Measurements from ENCODE around the gene IP6K1.

IP6K1 gene

DNA sequence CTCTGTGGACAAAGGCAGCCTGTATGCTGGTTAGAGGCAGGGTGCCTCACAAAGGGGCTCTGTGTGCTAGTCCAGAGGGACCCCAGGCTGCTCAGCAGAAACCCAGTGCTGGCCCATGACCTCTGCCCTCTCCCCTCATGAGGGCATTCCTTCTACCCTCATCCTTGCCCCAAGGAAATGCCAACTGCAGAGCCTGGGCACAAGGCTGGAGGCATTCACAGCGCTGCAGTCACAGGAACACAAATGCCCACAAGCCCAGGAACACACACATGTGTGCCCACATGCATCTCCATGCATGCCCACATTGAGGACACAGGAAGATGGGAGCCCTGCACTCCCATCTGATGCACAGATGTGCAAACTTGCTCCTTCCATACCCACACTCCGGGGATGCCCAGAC lies 20.5 kb upstream of the IP6K1 start:
- no peak overlapping the region for H3K27ac ChIP-seq
- TF ChIP-seq, protein P1, sequence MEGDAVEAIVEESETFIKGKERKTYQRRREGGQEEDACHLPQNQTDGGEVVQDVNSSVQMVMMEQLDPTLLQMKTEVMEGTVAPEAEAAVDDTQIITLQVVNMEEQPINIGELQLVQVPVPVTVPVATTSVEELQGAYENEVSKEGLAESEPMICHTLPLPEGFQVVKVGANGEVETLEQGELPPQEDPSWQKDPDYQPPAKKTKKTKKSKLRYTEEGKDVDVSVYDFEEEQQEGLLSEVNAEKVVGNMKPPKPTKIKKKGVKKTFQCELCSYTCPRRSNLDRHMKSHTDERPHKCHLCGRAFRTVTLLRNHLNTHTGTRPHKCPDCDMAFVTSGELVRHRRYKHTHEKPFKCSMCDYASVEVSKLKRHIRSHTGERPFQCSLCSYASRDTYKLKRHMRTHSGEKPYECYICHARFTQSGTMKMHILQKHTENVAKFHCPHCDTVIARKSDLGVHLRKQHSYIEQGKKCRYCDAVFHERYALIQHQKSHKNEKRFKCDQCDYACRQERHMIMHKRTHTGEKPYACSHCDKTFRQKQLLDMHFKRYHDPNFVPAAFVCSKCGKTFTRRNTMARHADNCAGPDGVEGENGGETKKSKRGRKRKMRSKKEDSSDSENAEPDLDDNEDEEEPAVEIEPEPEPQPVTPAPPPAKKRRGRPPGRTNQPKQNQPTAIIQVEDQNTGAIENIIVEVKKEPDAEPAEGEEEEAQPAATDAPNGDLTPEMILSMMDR (conservative IDR thresholded peaks at IDR 0.05) = no peak

GRCh38 chr3:49805897-49806701 lies 19.8 kb upstream of the IP6K1 start:
- H3K27ac ChIP-seq = peak overlapping the region; percentile 76
- TF ChIP-seq, protein P1 (conservative IDR thresholded peaks at IDR 0.05) = no peak

- peak overlapping the region; percentile 76 for H3K27ac ChIP-seq
- TF ChIP-seq, protein P1 (conservative IDR thresholded peaks at IDR 0.05) = no peak
These were observed 19.0 kb upstream of the IP6K1 start for GRCh38 chr3:49805367-49805782.

GRCh38 chr3:49804141-49805041 lies 18.0 kb upstream of the IP6K1 start:
- H3K27ac ChIP-seq = peak overlapping the region; percentile 76
- TF ChIP-seq, protein P1 (conservative IDR thresholded peaks at IDR 0.05) = no peak

GRCh38 chr3:49803465-49804140 lies 17.3 kb upstream of the IP6K1 start:
- peak overlapping the region; percentile 76; the same call in 1 of the 2 replicates for H3K27ac ChIP-seq
- TF ChIP-seq, protein P1 (conservative IDR thresholded peaks at IDR 0.05) = no peak

DNA sequence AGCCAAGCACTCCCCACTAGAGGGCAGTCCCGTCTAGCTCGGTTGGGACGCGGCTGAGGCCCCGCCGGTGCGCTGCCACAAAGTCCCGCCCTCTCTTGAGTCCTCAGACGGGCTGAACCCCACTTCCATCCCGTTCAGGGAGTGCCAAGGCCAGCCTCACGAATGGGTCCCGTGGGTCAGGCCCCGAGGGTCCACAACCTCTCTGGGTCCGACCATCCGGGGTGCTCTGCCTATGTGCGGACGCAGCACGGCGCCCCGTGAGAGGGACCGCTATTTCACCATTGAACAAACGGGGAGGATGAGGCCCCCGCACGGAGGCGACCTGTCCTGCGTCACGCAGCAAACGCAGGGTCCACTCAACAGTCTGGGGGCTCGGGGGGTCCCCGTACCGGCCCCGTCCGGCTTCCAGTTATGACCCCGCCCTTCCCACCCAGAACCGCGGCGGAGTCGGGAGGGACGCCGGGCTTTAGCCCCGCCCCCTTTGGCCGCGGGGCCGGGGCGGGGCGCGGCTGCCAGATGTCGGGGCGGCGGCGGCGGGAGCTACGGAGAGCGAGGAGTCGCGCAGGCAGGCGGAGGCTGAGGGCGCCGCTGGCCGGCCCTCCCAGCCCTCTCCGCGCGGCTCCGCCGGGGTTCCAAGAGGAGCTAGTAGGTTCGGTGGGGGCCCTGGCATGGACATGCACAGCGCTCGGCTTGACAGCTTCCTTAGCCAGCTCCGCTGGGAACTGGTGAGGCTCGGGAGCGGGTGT lies 16.6 kb upstream of the IP6K1 start, which contains the start of gene INKA1:
Gene INKA1, plus strand, starts transcription at position 543 of the 746 bp plus-strand sequence. Its CDS starts 132 bp downstream, at position 675.
- H3K27ac ChIP-seq = peak within 1 kb of the TSS; percentile 76; the same call in 1 of the 2 replicates
- TF ChIP-seq, protein P1 (conservative IDR thresholded peaks at IDR 0.05) = peak; percentile 97

Measured in VCaP (cell line).